Stimulated activated CD8-positive, alpha-beta memory T cell treated with anti-CD3 and anti-CD28 coated beads, Interleukin-2, amount 100 ng/mL, for 1 hour (primary cell): Measurements from ENCODE around the gene ITPKB.

Source experiments
- DNase-seq, 2 donors: peaks; one replicate each; pipeline ENCODE4 v3.0.0-alpha.2; 2020; ENCODE audit warnings: low read depth in 2 of 2

ITPKB gene

DNA sequence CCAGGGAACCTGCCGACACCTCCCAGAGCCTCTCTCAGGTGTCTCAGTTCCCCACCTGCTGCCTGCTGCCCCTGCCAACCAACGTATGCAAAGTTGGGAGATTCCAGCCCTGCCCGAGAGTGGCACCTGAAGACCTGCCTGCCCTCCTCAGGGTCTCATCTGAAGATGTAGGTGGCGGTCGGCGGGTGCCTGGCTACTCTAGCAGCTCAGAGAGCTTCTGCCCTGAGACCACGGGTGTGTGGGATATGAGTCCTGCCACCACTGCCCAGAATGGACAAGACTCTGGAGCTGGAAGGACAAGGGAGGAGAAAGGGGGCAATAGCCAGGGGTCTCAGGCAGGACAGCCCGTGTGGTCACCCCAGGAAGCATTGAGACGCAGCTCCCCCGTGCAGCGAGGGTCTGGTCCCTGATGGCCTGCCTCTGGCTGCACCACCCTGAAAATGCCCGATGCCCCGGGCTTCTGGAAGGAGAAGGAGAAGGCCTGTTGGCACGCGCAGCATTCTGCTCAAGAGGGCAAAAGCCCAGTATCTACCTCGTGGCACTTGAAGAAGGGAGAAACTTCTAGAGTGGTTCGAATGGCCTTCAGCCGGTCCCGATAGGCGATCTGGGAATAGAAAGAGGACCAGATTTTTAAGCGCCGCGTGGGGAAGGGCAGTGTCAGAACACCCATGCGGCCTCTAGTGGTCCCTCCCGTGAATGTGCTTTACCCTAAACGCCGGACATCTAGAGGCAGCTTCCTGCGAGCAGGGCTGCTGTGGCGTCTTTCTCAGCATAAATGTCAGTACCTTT is 101.7 kb downstream of the ITPKB start:
- DNase-seq: no peak

DNA sequence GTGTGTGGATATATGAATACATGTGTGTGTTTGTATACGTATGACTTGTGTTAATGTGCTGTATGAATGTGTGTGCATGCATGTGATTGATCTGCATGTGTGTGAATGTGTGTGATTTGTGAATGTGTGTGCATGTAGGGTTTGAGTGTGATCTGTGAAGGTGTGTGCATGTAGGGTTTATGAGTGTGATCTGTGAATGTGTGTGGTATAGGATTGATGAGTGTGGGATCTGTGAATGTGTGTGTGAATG is 102.3 kb downstream of the ITPKB start:
- no peak for DNase-seq

- no peak for DNase-seq
These were observed 103.6 kb downstream of the ITPKB start for GRCh38 chr1:226635456-226635941.

DNA sequence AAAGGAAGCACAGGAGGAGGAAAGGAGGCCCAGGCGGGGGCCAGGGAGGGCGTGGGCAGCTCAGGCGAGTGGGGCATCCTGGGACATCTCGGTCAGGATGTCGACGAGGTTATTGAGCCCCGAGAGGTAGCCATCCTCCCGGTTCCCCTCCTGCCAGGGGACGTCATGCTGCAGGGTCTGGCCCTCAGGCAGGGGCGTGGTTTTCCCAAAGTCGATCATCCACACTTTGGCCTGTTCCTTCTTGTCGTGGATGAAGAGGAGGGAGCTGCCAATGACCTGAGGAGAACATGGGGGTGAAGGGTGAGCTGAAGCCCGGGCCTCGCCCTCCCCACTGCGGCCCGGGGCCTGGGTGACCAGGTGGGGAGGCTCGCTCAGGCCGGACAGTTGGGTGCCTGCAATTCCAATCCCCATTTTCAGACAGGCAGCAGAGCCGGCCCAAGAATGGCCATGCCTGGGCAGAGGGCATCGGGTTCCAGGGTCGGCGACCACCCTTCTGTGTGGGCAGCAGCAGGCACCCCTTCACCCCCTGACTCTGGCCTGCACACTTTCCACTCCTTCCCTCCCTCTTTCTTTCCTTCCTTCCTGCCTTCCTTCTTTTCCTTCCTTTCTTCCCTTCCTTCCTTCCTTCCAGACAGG is 104.4 kb downstream of the ITPKB start:
- no peak for DNase-seq

DNA sequence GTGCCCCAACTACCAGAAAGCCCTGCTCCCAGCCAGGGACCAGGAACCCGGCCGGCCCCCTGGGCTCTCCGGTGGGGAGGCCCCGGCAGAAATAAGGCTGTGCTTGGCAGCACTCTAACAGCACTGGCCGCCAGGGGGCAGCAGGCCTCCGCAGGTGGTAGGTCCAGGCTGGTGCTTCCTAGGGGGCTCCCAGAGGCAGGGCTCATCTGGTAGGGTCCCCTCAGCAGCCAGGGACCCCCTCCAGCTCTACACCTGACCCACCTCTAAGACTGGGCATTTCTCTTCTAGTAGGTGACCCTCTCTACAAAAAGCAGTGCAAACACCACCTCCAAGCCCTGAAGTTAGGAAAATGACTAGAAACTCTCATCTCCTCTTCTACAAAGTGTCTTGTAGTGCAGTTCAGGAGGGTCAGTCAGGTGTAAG is 104.9 kb downstream of the ITPKB start:
- DNase-seq: peak; percentile 69 to 78

DNA sequence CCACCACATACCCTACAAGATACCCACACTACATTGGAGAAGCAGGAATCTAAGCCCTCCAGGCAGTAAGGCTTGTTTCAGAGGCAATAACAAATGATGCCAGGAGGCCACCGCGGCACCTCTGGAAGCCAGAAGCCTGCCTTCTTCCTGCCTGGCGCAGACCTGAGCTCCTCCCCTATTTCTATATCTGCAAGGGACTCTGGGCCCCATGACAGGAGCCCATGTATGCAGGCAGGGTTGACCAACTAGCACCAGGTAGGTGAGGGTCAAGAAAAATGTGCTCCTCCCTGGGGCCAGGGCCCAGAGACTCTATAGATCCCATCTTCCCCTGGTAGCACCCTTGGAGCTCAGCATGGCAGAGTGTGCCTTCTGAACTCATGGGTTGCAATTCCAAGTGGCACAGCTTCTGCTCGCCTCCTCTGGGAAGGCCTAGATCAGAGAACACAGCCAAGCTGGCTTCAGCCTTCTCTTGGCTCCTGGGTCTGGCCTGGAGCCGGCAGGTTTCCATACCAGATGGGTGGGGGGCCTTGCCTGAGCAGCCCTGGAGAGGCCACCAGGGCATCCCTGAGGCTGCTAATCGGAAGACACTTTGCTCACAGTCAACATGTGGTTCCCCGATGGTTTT is 105.4 kb downstream of the ITPKB start:
- no peak for DNase-seq

GRCh38 chr1:226632922-226633351 is 106.1 kb downstream of the ITPKB start:
- no peak for DNase-seq

GRCh38 chr1:226632169-226632879 is 106.8 kb downstream of the ITPKB start:
- DNase-seq: no peak

DNA sequence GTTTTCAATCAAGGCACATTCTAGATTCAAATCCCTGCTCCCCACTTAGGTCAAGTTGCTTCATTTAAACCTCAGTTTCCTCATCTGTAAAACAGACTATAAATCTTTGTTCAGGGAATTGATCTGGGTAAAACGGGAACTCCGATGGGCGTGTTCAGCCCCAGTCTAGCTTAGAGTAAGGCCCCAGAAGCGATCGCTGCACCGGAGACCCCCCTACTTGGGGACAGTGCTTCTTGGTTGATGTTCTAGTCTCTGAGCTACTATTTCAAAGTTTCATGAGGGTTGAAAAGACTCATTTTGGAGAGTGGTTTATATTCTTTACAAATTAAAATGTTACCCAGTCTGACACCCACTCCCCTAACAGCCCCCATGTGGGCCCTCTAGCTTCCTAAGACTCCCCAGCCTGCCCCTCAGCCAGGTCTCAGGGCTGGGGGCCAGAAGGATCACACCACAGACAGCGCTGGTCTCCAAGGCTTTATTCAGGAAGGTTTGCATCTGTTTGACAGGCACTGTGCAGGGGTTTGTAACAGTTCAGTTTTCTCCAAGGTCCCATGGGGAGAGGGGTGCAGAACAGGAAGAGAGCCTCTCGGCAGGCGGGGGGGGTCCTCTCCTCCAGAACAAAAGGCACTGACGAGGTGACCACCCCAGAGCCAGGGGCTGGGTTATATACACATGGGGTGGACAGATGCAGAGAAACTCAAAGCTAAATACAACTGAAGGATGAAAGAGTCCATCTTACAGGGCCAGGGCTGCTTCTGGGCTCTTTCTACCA is 107.7 kb downstream of the ITPKB start:
- no peak for DNase-seq

DNA sequence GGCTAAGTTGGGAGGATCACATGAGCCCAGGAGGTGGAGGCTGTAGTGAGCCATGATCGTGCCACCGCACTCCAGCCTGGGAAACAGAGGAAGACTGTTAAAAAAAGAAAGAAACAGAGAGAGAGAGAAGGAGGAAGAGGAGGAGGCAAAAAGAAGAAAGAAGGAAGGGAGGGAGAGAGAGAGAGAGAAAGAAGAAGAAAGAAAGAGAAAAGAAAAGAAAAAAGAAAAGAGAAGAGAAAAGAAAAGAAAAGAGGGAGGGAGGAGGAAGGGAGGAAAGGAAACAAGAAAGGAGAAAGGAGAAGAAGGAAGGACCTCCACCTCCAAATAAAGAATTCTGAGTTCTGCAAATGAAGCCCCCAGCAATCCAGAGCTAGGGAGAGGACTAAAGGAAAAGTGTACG is 108.5 kb downstream of the ITPKB start:
- DNase-seq: no peak

DNA sequence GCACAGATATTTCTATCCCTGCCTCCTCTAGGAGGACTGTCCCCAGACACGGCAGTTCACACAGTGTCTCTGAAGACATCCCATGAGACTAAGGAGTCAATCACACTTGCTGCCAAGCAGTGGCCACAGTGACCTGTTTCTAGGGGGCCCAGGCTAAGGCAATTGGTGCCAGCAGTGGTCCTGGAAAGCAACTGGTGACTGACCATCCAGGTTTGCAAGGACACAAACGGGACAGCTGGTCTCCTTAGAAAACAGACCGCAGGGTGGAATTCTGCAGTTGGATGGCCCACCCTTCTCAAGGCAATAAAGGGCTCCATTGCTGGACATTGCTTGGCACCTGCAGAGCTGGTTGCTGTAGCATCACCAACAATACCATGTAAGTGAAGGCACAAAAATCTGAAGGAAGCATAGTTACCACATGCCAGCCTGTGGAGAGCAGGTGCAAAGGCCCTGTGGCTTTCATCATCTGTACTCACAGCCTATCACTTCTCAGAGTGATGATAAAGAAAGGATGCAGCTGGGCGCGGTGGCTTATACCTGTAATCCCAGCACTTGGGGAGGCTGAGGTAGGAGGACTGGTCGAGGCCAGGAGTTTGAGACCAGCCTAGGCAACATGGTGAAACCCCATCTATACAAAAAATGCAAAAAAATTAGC is 109.1 kb downstream of the ITPKB start:
- no peak for DNase-seq

DNA sequence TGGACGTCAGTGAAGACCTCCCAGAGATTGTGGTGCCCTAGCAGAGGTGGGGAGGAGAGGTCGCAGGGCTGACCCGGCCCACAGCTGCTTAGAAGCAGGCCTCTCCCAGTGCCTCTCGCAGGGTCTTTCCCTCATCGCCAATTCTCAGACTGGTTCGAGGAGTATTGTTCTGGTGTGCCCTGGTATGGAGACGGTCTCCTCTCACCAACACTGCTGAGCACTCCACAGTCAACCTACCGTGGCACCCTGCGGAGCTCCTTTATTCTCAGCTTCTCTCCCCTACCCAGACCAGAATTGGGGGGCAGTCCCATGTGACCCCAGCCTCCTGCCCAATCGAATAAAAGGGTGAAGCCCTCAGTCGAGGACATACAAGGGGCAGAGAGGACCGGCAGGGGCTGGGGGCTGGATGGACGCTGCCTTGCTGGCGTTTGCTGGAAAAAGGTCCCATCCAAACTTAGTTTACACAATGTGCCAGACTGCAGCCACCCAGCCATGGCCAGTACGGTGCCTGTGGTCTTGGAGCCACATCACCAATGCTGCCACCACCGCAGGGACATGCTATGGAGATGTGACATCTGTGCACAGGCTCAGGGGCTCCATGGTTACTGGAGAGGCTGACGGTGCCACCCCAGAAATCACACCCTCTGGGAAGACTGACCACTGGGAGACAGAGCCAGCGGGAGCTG is 109.7 kb downstream of the ITPKB start:
- no peak for DNase-seq

DNA sequence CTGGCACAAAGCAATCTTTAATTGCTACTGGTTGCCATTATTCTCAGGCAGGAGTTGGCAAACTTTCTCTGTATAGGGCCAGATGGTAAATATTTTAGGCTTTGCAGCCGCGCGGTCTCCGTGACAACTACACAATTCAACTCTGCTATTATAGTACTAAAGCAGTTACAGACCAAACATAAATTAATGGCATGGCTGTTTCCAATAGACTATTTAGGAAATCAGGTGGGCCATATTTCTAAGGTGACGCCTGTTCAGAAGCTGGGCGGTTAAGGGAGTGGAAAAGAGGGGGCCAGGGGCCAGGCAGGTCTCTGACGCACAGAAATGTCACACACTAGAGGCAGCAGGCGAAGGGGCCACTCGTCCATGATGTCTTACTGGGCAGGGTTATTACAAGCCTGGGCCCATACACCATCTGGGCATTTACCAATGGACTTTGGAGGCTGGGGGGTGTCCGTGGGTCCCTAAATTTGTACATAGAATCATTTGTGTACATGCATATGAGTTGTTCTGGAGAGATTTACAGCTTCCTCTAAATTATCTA is 110.4 kb downstream of the ITPKB start:
- no peak for DNase-seq

GRCh38 chr1:226627924-226628611 is 111.0 kb downstream of the ITPKB start:
- DNase-seq: no peak

DNA sequence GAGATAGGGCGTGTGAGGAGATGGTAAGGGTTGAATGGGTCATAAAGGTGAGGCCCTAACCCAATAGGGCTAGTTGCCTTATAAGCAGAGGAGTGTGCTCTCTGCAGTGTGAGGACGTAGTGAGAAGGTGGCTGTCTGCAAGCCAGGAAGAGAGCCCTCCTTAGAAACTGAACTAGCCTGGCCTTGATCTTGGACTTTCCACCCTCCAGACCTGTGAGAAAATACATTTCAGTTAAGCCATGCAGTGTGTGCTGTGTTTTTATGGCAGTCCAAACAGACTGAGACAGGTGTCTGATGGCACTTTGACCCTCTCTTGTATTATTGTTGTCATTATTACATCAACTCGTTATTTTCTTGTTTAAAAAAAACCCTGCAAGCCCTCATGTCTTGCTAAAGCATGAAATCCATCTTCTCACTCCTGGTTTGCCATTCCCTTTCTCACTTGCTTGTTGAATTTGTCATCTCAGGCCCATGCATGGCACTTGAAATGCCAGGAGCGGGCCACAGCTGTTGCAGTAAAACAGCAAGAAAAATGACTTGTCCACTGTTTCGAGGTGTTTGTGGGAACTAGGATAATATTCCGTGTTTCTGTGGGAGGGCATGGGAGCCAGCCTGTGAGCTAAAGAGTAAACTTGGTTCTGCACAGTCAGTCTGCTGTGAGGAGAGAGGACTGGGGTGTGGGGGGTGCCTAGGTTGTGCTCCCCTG is 111.9 kb downstream of the ITPKB start:
- no peak for DNase-seq

DNA sequence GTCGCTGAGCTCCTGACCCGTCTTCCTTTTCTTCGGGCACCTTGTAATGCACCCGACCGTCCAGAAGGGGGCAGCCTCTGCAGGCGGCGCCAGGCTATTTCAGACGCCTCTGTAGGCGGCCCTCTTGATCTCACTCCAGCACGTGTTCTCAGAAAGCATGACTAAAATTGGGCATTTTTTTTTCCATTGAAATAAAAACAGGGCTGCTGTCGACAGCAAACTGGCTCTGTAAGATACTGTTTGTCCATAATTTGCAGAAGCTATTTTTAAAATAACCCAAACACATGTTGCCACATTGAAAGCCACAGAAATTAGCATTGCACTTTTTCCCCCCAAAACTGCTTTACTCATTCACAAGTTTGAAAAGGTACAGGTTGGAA is 112.5 kb downstream of the ITPKB start:
- DNase-seq: peak; percentile 50 to 58

GRCh38 chr1:226625832-226626576 is 113.1 kb downstream of the ITPKB start:
- no peak for DNase-seq

- no peak for DNase-seq
These were observed 113.8 kb downstream of the ITPKB start for GRCh38 chr1:226625326-226625725.
